HEK293 (cell line): ENCODE measurements around the gene AMBRA1.

Experiments
- HOXD13 ChIP-seq: sonication (generic); formaldehyde crosslinking; IDR thresholded peaks from 2 replicates; pipeline ENCODE4 v1.8.0; 2022; ENCODE audit warnings: missing genetic modification reagents, borderline replicate concordance
- INSM2 ChIP-seq: fragments of 450-650 bp; formaldehyde crosslinking; IDR thresholded peaks from 2 replicates; pipeline ENCODE4 v1.5.1; 2016; ENCODE audit warnings: missing biosample characterization, missing genetic modification characterization
- KLF7 ChIP-seq: fragments of 450-650 bp; formaldehyde crosslinking; IDR thresholded peaks from 2 replicates; pipeline ENCODE4 v1.5.1; 2016; ENCODE audit warnings: missing biosample characterization, missing genetic modification characterization, borderline replicate concordance
- PRDM1 ChIP-seq: fragments of 450-650 bp; formaldehyde crosslinking; IDR thresholded peaks from 2 replicates; pipeline ENCODE4; 2016; ENCODE audit warnings: missing biosample characterization, missing genetic modification characterization
- PRDM2 ChIP-seq: fragments of 450-650 bp; formaldehyde crosslinking; IDR thresholded peaks from 2 replicates; pipeline ENCODE4 v1.5.1; 2016; ENCODE audit warnings: missing biosample characterization, missing genetic modification characterization, borderline replicate concordance
- RBAK ChIP-seq: fragments of 450-650 bp; formaldehyde crosslinking; IDR thresholded peaks from 2 replicates; pipeline ENCODE4 v1.5.1; 2016; ENCODE audit warnings: missing biosample characterization, missing genetic modification characterization
- TCF7L2 ChIP-seq: IDR thresholded peaks from 2 replicates; pipeline ENCODE4 v1.6.1; 2011; ENCODE audit warnings: low read depth, mild to moderate bottlenecking, inconsistent platforms, low read length, moderate library complexity, borderline replicate concordance
- TSHZ1 ChIP-seq: fragments of 450-650 bp; formaldehyde crosslinking; IDR thresholded peaks from 2 replicates; pipeline ENCODE4 v1.5.1; 2016; ENCODE audit warnings: missing biosample characterization, missing genetic modification characterization, borderline replicate concordance
- ZFP41 ChIP-seq: fragments of 450-650 bp; formaldehyde crosslinking; IDR thresholded peaks from 2 replicates; pipeline ENCODE4 v1.5.1; 2016; ENCODE audit warnings: missing biosample characterization, missing genetic modification characterization, borderline replicate concordance
- ZNF146 ChIP-seq: fragments of 450-650 bp; formaldehyde crosslinking; IDR thresholded peaks from 2 replicates; pipeline ENCODE4 v1.5.1; 2016; ENCODE audit warnings: missing biosample characterization, missing genetic modification characterization
- ZNF202 ChIP-seq: fragments of 450-650 bp; formaldehyde crosslinking; IDR thresholded peaks from 2 replicates; pipeline ENCODE4 v1.5.1; 2016; ENCODE audit warnings: missing biosample characterization, missing genetic modification characterization, borderline replicate concordance
- ZNF221 ChIP-seq: fragments of 450-650 bp; formaldehyde crosslinking; IDR thresholded peaks from 2 replicates; pipeline ENCODE4 v1.5.1; 2017; ENCODE audit warnings: missing biosample characterization, missing genetic modification characterization, borderline replicate concordance
- ZNF239 ChIP-seq: fragments of 450-650 bp; formaldehyde crosslinking; IDR thresholded peaks from 2 replicates; pipeline ENCODE4 v1.5.1; 2016; ENCODE audit warnings: missing biosample characterization, missing genetic modification characterization
- ZNF302 ChIP-seq: fragments of 450-650 bp; formaldehyde crosslinking; IDR thresholded peaks from 2 replicates; pipeline ENCODE4 v1.5.1; 2016; ENCODE audit warnings: missing biosample characterization, missing genetic modification characterization, low read depth
- ZNF449 ChIP-seq: fragments of 450-650 bp; formaldehyde crosslinking; IDR thresholded peaks from 2 replicates; pipeline ENCODE4 v1.5.1; 2017; ENCODE audit warnings: missing biosample characterization, mild to moderate bottlenecking, missing genetic modification characterization, moderate library complexity
- ZNF692 ChIP-seq: fragments of 450-650 bp; formaldehyde crosslinking; IDR thresholded peaks from 2 replicates; pipeline ENCODE4 v1.5.1; 2016; ENCODE audit warnings: missing biosample characterization, missing genetic modification characterization
- ZNF701 ChIP-seq: fragments of 450-650 bp; formaldehyde crosslinking; IDR thresholded peaks from 2 replicates; pipeline ENCODE4 v1.5.1; 2016; ENCODE audit warnings: missing biosample characterization, missing genetic modification characterization
- ZNF707 ChIP-seq: fragments of 450-650 bp; formaldehyde crosslinking; IDR thresholded peaks from 2 replicates; pipeline ENCODE4 v1.5.1; 2016; ENCODE audit warnings: missing biosample characterization, missing genetic modification characterization
- TF ChIP-seq, protein P1 (sequence below): fragments of 450-650 bp; formaldehyde crosslinking; IDR thresholded peaks from 2 replicates; pipeline ENCODE4 v1.5.1; 2016; ENCODE audit warnings: missing biosample characterization, missing genetic modification characterization

The AMBRA1 gene

DNA sequence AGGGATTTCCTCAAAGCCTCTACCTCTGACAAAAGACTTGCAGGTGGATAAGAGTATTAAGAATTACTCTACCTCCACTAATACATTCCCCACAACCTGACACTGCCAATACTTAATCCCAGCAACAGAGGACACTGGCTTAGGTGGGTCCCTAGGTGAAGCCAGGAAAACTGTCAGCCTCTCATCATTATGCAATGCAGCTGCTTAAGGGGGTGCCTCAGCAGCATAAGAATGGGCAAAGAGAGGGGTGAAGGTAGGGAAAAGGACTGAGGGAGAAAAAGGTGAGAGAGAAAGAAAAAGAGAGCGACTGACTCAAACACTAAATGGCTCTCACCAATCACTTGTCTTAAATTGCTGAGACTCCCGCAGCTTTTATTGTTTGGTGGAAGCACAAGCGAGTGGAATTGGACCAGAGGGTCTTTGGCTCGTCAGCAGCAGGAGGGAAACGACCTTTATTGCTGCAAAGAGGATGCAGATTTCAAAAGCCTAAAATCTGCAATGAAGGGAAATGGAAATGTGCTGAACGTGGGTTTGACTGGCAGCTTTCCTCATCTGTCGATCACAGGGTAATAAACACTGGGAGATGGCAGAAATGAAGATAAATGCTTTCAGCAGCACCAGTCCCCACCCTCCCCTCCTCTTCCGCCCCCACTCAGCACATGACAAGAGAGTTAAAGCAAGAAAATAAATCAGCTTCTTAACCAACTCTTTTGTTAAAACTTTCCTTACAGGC, 137.4 kb downstream of the AMBRA1 start (continued):
- TF ChIP-seq TSHZ1 (tag by site-specific recombination) (peak; percentile 6; the same call in 1 of the 2 replicates), HOXD13 (CRISPR knock-in tag) (no peak), ZNF701 (tag by site-specific recombination) (no peak), ZNF692 (no peak), PRDM1 (tag by site-specific recombination) (no peak), ZNF707 (tag by site-specific recombination) (no peak), ZNF146 (tag by site-specific recombination) (no peak), ZNF449 (tag by site-specific recombination) (no peak), ZNF239 (tag by site-specific recombination) (no peak), RBAK (tag by site-specific recombination) (no peak), ZNF221 (no peak), TCF7L2 (no peak), ZNF202 (no peak), ZNF302 (tag by site-specific recombination) (no peak), INSM2 (tag by site-specific recombination) (no peak), PRDM2 (tag by site-specific recombination) (no peak), ZFP41 (tag by site-specific recombination) (no peak), KLF7 (tag by site-specific recombination) (no peak)
- TF ChIP-seq, protein P1, sequence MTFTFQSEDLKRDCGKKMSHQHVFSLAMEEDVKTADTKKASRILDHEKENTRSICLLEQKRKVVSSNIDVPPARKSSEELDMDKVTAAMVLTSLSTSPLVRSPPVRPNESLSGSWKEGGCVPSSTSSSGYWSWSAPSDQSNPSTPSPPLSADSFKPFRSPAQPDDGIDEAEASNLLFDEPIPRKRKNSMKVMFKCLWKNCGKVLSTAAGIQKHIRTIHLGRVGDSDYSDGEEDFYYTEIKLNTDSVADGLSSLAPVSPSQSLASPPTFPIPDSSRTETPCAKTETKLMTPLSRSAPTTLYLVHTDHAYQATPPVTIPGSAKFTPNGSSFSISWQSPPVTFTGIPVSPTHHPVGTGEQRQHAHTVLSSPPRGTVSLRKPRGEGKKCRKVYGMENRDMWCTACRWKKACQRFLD (tag by site-specific recombination), result no peak
- TF ChIP-seq, all 188 proteins: peak for 10
